Chondrocyte (in vitro differentiated cells): Measurements from ENCODE around the gene TSPO2. TPM values are rescaled to one million over a fixed set of nuclear protein-coding genes. Genes with fewer than 3 reads are reported as not detected.

Source experiments
- DNase-seq: peaks from one replicate; pipeline ENCODE4 v3.0.0; 2021; ENCODE audit warnings: mixed read lengths, low spot score
- H3K27ac Mint-ChIP-seq: one replicate; pipeline ENCODE4 v1.8.0; 2021; ENCODE audit warnings: mild to moderate bottlenecking, moderate library complexity, mixed read lengths; ENCODE audit not compliant: unreplicated experiment
- H3K27me3 Mint-ChIP-seq: 2 replicates; pipeline ENCODE4 v1.8.0; 2021; ENCODE audit warnings: low read depth, mixed read lengths
- H3K36me3 Mint-ChIP-seq: 2 replicates; pipeline ENCODE4 v1.8.0; 2021; ENCODE audit warnings: low read depth, mixed read lengths
- H3K4me1 Mint-ChIP-seq: 2 replicates; pipeline ENCODE4 v1.8.0; 2021; ENCODE audit warnings: low read depth, mild to moderate bottlenecking, mixed read lengths
- H3K4me3 Mint-ChIP-seq: one replicate; pipeline ENCODE4 v1.8.0; 2021; ENCODE audit warnings: mild to moderate bottlenecking, moderate library complexity, mixed read lengths; ENCODE audit not compliant: unreplicated experiment
- H3K9me3 Mint-ChIP-seq: 2 replicates; pipeline ENCODE4 v1.8.0; 2021; ENCODE audit warnings: low read depth, mixed read lengths
- CTCF ChIP-seq: fragments of 200-600 bp; sonication (generic); IDR thresholded peaks from 2 replicates; pipeline ENCODE4 v1.5.0; 2021; ENCODE audit warnings: antibody characterized with exemption, mild to moderate bottlenecking, moderate library complexity
- long read RNA-seq: library from polyadenylated mRNA; stranded (forward); transcript quantifications from one replicate; pipeline ENCODE4 v2.0.0, GENCODE V29; 2021
- total RNA-seq: library from RNA; stranded (reverse); gene quantifications from 3 replicates; pipeline ENCODE4 v1.2.1, GENCODE V29; 2021

TSPO2 gene
- total RNA-seq, result not detected in 3 replicates
- long read RNA-seq, result 0 reads

GRCh38 chr6:41042226-41043055 is at the start of gene TSPO2:
TSPO2 (plus strand) TSS chr6:41042467; CDS start chr6:41042986, 519 bp downstream.
- H3K9me3 Mint-ChIP-seq, result no peaks in the 10 kb centered on the region
- no peak for DNase-seq
- H3K4me3 Mint-ChIP-seq, result no peak within 1 kb of the TSS
- H3K27ac Mint-ChIP-seq, result no peak within 1 kb of the TSS
- peaks cover 9% of the 10 kb centered on the region for H3K4me1 Mint-ChIP-seq
- peaks cover 6% of the 10 kb centered on the region for H3K27me3 Mint-ChIP-seq
- TF ChIP-seq CTCF, result no peak
- H3K36me3 Mint-ChIP-seq, result no peaks in the 10 kb centered on the region

DNA sequence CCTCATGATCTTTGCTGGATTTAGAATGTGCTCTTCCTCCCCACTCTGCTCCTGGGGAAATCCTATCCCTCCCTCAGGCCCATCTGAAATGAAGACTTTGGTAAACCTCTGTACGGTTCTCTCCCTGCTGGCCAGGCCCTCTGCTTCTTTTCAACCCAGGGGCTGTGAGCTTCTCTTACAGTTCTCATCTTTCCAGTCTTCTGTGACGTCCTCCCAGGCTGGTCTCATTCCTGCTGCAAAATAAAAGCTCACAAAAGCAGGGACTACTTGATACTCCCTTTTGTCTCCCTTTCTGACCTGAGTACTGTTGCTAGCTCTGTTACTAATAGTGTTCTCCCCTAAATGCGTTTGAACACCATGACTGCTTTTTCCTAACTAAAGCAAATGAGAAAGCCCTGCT is 49.5 kb upstream of the TSPO2 start:
- Mint-ChIP-seq H3K27me3 (peaks cover 42% of the 10 kb centered on the region), H3K4me1 (peaks cover 15% of the 10 kb centered on the region), H3K9me3 (peaks cover 5% of the 10 kb centered on the region), H3K4me3 (no peak overlapping the region), H3K36me3 (peaks cover 9% of the 10 kb centered on the region), H3K27ac (no peak overlapping the region)
- no peak for TF ChIP-seq CTCF
- no peak for DNase-seq

GRCh38 chr6:40996591-40997233 is 45.6 kb upstream of the TSPO2 start:
- Mint-ChIP-seq H3K27me3 (peaks cover 18% of the 10 kb centered on the region), H3K36me3 (peaks cover 6% of the 10 kb centered on the region), H3K9me3 (no peaks in the 10 kb centered on the region), H3K27ac (peak overlapping the region; percentile 53), H3K4me3 (no peak overlapping the region), H3K4me1 (peaks cover 15% of the 10 kb centered on the region)
- no peak for TF ChIP-seq CTCF
- DNase-seq, result no peak

- H3K27me3 Mint-ChIP-seq, result peaks cover 18% of the 10 kb centered on the region
- H3K4me3 Mint-ChIP-seq, result no peak overlapping the region
- peaks cover 5% of the 10 kb centered on the region for H3K36me3 Mint-ChIP-seq
- TF ChIP-seq CTCF, result no peak
- no peaks in the 10 kb centered on the region for H3K9me3 Mint-ChIP-seq
- H3K27ac Mint-ChIP-seq, result peak overlapping the region; percentile 25
- DNase-seq, result no peak
- peaks cover 15% of the 10 kb centered on the region for H3K4me1 Mint-ChIP-seq
These were observed 44.9 kb upstream of the TSPO2 start for GRCh38 chr6:40997234-40997957.

DNA sequence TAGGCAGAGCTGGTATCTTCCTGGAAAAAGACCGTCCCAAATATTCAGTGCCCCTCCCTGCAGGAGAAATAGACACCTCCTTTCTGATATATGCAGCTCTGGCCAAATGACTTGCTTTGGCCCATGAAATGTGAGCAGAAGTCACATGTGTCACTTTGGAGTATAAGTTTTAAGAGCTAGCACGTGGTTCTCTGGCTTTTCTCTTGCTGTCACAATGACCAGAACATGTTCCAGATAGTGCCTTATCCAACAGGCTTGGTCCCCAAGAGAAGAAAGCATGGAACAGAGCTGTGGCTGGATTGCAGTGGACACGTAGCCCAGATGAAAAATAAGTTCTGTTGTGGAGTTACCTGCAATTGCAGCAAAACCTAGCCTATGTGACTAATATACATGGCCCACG is 43.6 kb upstream of the TSPO2 start:
- peaks cover 15% of the 10 kb centered on the region for H3K4me1 Mint-ChIP-seq
- TF ChIP-seq CTCF, result no peak
- no peak overlapping the region for H3K27ac Mint-ChIP-seq
- H3K9me3 Mint-ChIP-seq, result no peaks in the 10 kb centered on the region
- H3K36me3 Mint-ChIP-seq, result peaks cover 3% of the 10 kb centered on the region
- no peak overlapping the region for H3K4me3 Mint-ChIP-seq
- no peak for DNase-seq
- peaks cover 21% of the 10 kb centered on the region for H3K27me3 Mint-ChIP-seq
